ENCODE results near the gene LRTM2.

- TF ChIP-seq FOXK2 (IDR thresholded peaks at IDR 0.05) = no peak
- TF ChIP-seq PKNOX1 (IDR thresholded peaks at IDR 0.05) = no peak
- no peak for TF ChIP-seq SP1 (IDR thresholded peaks at IDR 0.05)
- TF ChIP-seq ELF4 (IDR thresholded peaks at IDR 0.05) = no peak
- TF ChIP-seq BHLHE40 (IDR thresholded peaks at IDR 0.05; ENCODE audit: borderline replicate concordance) = no peak
- no peak for TF ChIP-seq L3MBTL2 (conservative IDR thresholded peaks at IDR 0.05)
- no peak for TF ChIP-seq ARNT (IDR thresholded peaks at IDR 0.05)
- TF ChIP-seq FOXM1 (IDR thresholded peaks at IDR 0.05; ENCODE audit: borderline replicate concordance) = no peak
- no peak for TF ChIP-seq SUZ12 (IDR thresholded peaks at IDR 0.05)
These were observed 29.9 kb upstream of the LRTM2 start for GRCh38 chr12:1790444-1790843.
